ENCODE data around the gene GNAL. TPM values are rescaled to one million over a fixed set of nuclear protein-coding genes. Genes with fewer than 3 reads are reported as not detected.

Gene GNAL
- total RNA-seq, 4 donors from 2014 or later = 4.4 to 35.4 (median 9.1) TPM

DNA sequence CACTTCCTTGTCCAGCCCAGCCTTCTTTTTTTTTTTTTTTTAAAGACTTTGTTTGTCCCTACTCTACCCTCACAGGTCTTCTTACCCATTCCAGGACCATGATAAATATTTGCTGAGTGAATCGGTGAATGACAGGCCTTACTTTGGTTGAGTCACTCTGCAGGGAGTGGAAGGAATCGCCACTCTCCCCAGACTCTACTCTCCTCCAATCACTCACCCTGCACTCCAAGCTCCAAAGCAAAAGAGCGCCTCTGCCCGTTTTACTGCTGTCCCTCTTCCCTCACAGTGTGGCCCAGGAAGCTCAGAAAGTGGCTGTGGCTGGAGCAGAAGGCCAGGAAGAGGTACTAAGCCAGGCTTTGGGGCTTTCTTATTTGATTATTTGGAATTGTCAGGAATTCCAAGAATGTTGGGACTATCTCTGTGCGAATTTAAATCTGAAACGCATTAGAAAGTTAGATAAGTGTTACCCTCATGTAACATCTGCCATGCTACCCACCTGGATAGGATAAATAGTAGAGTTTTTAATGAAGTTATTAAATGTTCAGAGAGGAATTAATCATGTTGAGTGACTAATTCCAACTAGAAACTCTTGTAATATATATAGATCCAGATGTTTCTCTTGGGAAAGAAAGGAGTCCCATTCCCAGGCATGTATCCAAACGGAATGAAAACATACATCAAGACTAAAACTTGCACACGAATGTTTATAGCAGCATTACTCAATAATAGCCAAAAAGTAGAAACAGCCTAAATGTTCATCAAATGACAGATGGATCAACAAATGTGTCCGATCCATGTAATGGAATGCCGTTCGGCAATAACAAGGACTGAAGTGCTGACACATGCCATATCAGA, 119.2 kb downstream of the GNAL start:
- H3K36me3 ChIP-seq = no peaks in the 10 kb centered on the region
- no peak overlapping the region for H3K27ac ChIP-seq
- no peaks in the 10 kb centered on the region for H3K27me3 ChIP-seq
- H3K9me3 ChIP-seq = no peaks in the 10 kb centered on the region
- H3K4me1 ChIP-seq = peaks cover 0 to 5% of the 10 kb centered on the region in 2 donors
- H3K4me3 ChIP-seq = no peak overlapping the region
- TF ChIP-seq, protein P1, sequence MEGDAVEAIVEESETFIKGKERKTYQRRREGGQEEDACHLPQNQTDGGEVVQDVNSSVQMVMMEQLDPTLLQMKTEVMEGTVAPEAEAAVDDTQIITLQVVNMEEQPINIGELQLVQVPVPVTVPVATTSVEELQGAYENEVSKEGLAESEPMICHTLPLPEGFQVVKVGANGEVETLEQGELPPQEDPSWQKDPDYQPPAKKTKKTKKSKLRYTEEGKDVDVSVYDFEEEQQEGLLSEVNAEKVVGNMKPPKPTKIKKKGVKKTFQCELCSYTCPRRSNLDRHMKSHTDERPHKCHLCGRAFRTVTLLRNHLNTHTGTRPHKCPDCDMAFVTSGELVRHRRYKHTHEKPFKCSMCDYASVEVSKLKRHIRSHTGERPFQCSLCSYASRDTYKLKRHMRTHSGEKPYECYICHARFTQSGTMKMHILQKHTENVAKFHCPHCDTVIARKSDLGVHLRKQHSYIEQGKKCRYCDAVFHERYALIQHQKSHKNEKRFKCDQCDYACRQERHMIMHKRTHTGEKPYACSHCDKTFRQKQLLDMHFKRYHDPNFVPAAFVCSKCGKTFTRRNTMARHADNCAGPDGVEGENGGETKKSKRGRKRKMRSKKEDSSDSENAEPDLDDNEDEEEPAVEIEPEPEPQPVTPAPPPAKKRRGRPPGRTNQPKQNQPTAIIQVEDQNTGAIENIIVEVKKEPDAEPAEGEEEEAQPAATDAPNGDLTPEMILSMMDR (IDR thresholded peaks at IDR 0.05 in 4 of 5, conservative IDR thresholded peaks at IDR 0.05 in 1 of 5) = no peak
- no peak for TF ChIP-seq POLR2A (IDR thresholded peaks at IDR 0.05)
- in situ Hi-C loops (cut with MboI; ENCODE audit: low sequenced_read_pairs in 4 of 4) (no loop called here), intact Hi-C loops (cut with DNase I; ENCODE audit: low total_unique reads) (loop anchor here (5.0 kb wide), 2 partner anchors 39 to 64 kb away; no protein-coding TSS in a partner anchor)
- DNase-seq (no peak), ATAC-seq (no peak)

- H3K4me3 ChIP-seq = no peak overlapping the region
- H3K4me1 ChIP-seq = peaks cover 0 to 5% of the 10 kb centered on the region in 2 donors
- intact Hi-C loops (cut with DNase I; ENCODE audit: low total_unique reads) (loop anchor here (5.0 kb wide), 2 partner anchors 37 to 62 kb away; no protein-coding TSS in a partner anchor), in situ Hi-C loops (cut with MboI; ENCODE audit: low sequenced_read_pairs in 4 of 4) (no loop called here)
- no peak for DNase-seq
- H3K27ac ChIP-seq = no peak overlapping the region
- H3K27me3 ChIP-seq = no peaks in the 10 kb centered on the region
- TF ChIP-seq, protein P1 (IDR thresholded peaks at IDR 0.05 in 4 of 5, conservative IDR thresholded peaks at IDR 0.05 in 1 of 5) = no peak
- TF ChIP-seq POLR2A (IDR thresholded peaks at IDR 0.05) = no peak
- H3K36me3 ChIP-seq = no peaks in the 10 kb centered on the region
- no peak for ATAC-seq
- H3K9me3 ChIP-seq = no peaks in the 10 kb centered on the region
These were observed 120.8 kb downstream of the GNAL start for GRCh38 chr18:11809895-11810294.

DNA sequence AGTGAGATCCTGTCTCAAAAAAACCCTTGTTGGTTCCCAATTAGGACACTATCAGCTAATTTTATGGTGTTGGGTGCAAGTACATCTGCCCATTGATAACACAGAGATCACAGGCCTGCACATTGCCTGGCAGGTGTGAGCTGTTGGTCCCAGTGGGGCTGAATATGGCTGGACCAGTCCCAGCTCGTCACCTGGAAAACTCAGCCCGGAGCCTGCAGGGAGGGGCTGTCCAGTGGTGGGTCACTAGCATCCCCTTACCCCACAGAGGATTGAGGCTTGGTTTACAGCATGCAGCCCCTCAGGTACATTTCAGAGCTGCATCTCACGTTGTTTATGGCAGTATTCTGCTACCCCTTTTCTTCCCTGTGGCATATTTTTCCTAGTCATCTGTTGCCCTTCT, 121.3 kb downstream of the GNAL start:
- TF ChIP-seq, protein P1 (IDR thresholded peaks at IDR 0.05 in 4 of 5, conservative IDR thresholded peaks at IDR 0.05 in 1 of 5) = no peak
- TF ChIP-seq POLR2A (IDR thresholded peaks at IDR 0.05) = no peak
- intact Hi-C loops (cut with DNase I; ENCODE audit: low total_unique reads) = no loop called here
- Histone ChIP-seq H3K4me3 (no peak overlapping the region), H3K9me3 (no peaks in the 10 kb centered on the region), H3K36me3 (no peaks in the 10 kb centered on the region), H3K27ac (no peak overlapping the region), H3K4me1 (peaks cover 0 to 5% of the 10 kb centered on the region in 2 donors), H3K27me3 (no peaks in the 10 kb centered on the region)
- in situ Hi-C loops (cut with MboI; ENCODE audit: low sequenced_read_pairs in 4 of 4) = no loop called here
- ATAC-seq (no peak), DNase-seq (no peak)

GRCh38 chr18:11811009-11811408, 121.9 kb downstream of the GNAL start:
- Histone ChIP-seq H3K4me3 (no peak overlapping the region), H3K4me1 (peaks cover 0 to 5% of the 10 kb centered on the region in 2 donors), H3K27ac (no peak overlapping the region), H3K27me3 (no peaks in the 10 kb centered on the region), H3K36me3 (no peaks in the 10 kb centered on the region), H3K9me3 (no peaks in the 10 kb centered on the region)
- intact Hi-C loops (cut with DNase I; ENCODE audit: low total_unique reads) = no loop called here
- in situ Hi-C loops (cut with MboI; ENCODE audit: low sequenced_read_pairs in 4 of 4) = no loop called here
- ATAC-seq (no peak), DNase-seq (no peak)
- no peak for TF ChIP-seq POLR2A (IDR thresholded peaks at IDR 0.05)
- TF ChIP-seq, protein P1 (IDR thresholded peaks at IDR 0.05 in 4 of 5, conservative IDR thresholded peaks at IDR 0.05 in 1 of 5) = no peak
